H9 (cell line): ENCODE measurements around the gene OSBPL1A. TPM values are rescaled to one million over a fixed set of nuclear protein-coding genes. Genes with fewer than 3 reads are reported as not detected.

Experiments
- DNase-seq: peaks from one replicate; pipeline ENCODE4 v3.0.0-alpha.2; 2017
- H2AFZ ChIP-seq: one replicate; pipeline ENCODE4 v1.6.1; 2013; ENCODE audit warnings: mild to moderate bottlenecking, low read length, control low read depth, moderate library complexity
- H2AK5ac ChIP-seq: 2 replicates; pipeline ENCODE4 v1.6.1; 2013; ENCODE audit warnings: low read length, control low read depth, mixed read lengths; ENCODE audit not compliant: insufficient read length
- H2BK120ac ChIP-seq: one replicate; pipeline ENCODE4 v1.6.1; 2013; ENCODE audit warnings: low read depth, mild to moderate bottlenecking, low read length, control low read depth, inconsistent platforms; ENCODE audit not compliant: poor library complexity, severe bottlenecking
- H2BK12ac ChIP-seq: 2 replicates; pipeline ENCODE4 v1.6.1; 2013; ENCODE audit warnings: low read length, control low read depth, mixed read lengths, low read depth; ENCODE audit not compliant: insufficient read length
- H2BK15ac ChIP-seq: 2 replicates; pipeline ENCODE4 v1.6.1; 2013; ENCODE audit warnings: low read depth, low read length, control low read depth
- H2BK20ac ChIP-seq: one replicate; pipeline ENCODE4 v1.6.1; 2013; ENCODE audit warnings: low read depth, mild to moderate bottlenecking, low read length, control low read depth, inconsistent platforms; ENCODE audit not compliant: poor library complexity, severe bottlenecking
- H2BK5ac ChIP-seq: 2 replicates; pipeline ENCODE4 v1.6.1; 2013; ENCODE audit warnings: low read length, control low read depth, mixed read lengths; ENCODE audit not compliant: insufficient read length
- H3K14ac ChIP-seq: 2 replicates; pipeline ENCODE4 v1.6.1; 2013; ENCODE audit warnings: low read length, control low read depth; ENCODE audit not compliant: insufficient read depth
- H3K18ac ChIP-seq: 2 replicates; pipeline ENCODE4 v1.6.1; 2013; ENCODE audit warnings: low read depth, mild to moderate bottlenecking, mixed read lengths, low read length, control low read depth; ENCODE audit not compliant: insufficient read length
- H3K23ac ChIP-seq: 2 replicates; pipeline ENCODE4 v1.6.1; 2013; ENCODE audit warnings: low read length, control low read depth, mixed read lengths, low read depth; ENCODE audit not compliant: insufficient read length
- H3K23me2 ChIP-seq: 2 replicates; pipeline ENCODE4 v1.6.1; 2013; ENCODE audit warnings: low read depth, mild to moderate bottlenecking, mixed read lengths, low read length, control low read depth; ENCODE audit not compliant: insufficient read length, poor library complexity, severe bottlenecking
- H3K27ac ChIP-seq: 2 replicates; pipeline ENCODE4 v1.5.1; 2013; ENCODE audit warnings: low read length, control low read depth, mixed read lengths, low read depth; ENCODE audit not compliant: insufficient read length
- H3K27me3 ChIP-seq: 2 replicates; pipeline ENCODE4 v1.6.1; 2013; ENCODE audit warnings: low read length, control low read depth, inconsistent platforms; ENCODE audit not compliant: insufficient read depth
- H3K4ac ChIP-seq: 2 replicates; pipeline ENCODE4 v1.6.1; 2013; ENCODE audit warnings: low read depth, mild to moderate bottlenecking, control low read depth, inconsistent platforms, low read length, moderate library complexity
- H3K4me1 ChIP-seq: 2 replicates; pipeline ENCODE4 v1.6.1; 2013; ENCODE audit warnings: low read length, control low read depth, inconsistent platforms; ENCODE audit not compliant: insufficient read depth
- H3K4me2 ChIP-seq: 2 replicates; pipeline ENCODE4 v1.6.1; 2013; ENCODE audit warnings: low read length, control low read depth, mixed read lengths; ENCODE audit not compliant: insufficient read length, insufficient read depth
- H3K56ac ChIP-seq: 2 replicates; pipeline ENCODE4 v1.6.1; 2013; ENCODE audit warnings: low read depth, mild to moderate bottlenecking, mixed read lengths, low read length, control low read depth; ENCODE audit not compliant: insufficient read length
- H3K79me1 ChIP-seq: 2 replicates; pipeline ENCODE4 v1.6.1; 2013; ENCODE audit warnings: low read depth, mild to moderate bottlenecking, moderate library complexity, low read length, control low read depth, inconsistent platforms; ENCODE audit not compliant: insufficient read depth, poor library complexity, severe bottlenecking
- H3K79me2 ChIP-seq: 2 replicates; pipeline ENCODE4 v1.6.1; 2013; ENCODE audit warnings: low read length, control low read depth, inconsistent platforms; ENCODE audit not compliant: insufficient read depth
- H3K9ac ChIP-seq: 2 replicates; pipeline ENCODE4 v1.6.1; 2013; ENCODE audit warnings: low read length, control low read depth, mixed read lengths; ENCODE audit not compliant: insufficient read length; ENCODE audit errors: extremely low read depth
- H3K9me3 ChIP-seq: one replicate; pipeline ENCODE4 v1.6.1; 2013; ENCODE audit warnings: low read depth, low read length, inconsistent platforms; ENCODE audit not compliant: control insufficient read depth
- H3T11ph ChIP-seq: one replicate; pipeline ENCODE4 v1.6.1; 2013; ENCODE audit warnings: mild to moderate bottlenecking, low read length, control low read depth, inconsistent platforms
- H4K20me1 ChIP-seq: one replicate; pipeline ENCODE4 v1.6.1; 2013; ENCODE audit not compliant: control insufficient read depth, insufficient read length, insufficient read depth
- H4K5ac ChIP-seq: 2 replicates; pipeline ENCODE4 v1.6.1; 2013; ENCODE audit warnings: low read depth, mild to moderate bottlenecking, mixed read lengths, low read length, control low read depth; ENCODE audit not compliant: insufficient read length
- H4K8ac ChIP-seq: replicated peaks from 2 replicates; pipeline ENCODE4 v1.6.1; 2013; ENCODE audit warnings: low read length, control low read depth, mixed read lengths, low read depth; ENCODE audit not compliant: insufficient read length
- H4K91ac ChIP-seq: 2 replicates; pipeline ENCODE4 v1.6.1; 2013; ENCODE audit warnings: low read depth, mild to moderate bottlenecking, moderate library complexity, mixed read lengths, low read length, control low read depth; ENCODE audit not compliant: insufficient read length
- H3K27ac Mint-ChIP-seq, 3 experiments: 2 replicates in 2 of 3; 3 replicates in 1 of 3; pipeline ENCODE4 v1.8.0; 2020 to 2021; ENCODE audit warnings: mixed read lengths in 3 of 3, mild to moderate bottlenecking in 1 of 3, moderate library complexity in 1 of 3
- H3K27me3 Mint-ChIP-seq: 2 replicates; pipeline ENCODE4 v1.8.0; 2021; ENCODE audit warnings: low read depth, mild to moderate bottlenecking, moderate library complexity, mixed read lengths
- H3K36me3 Mint-ChIP-seq, 3 experiments: 2 replicates in 2 of 3; 3 replicates in 1 of 3; pipeline ENCODE4 v1.8.0; 2020 to 2021; ENCODE audit warnings: low read depth in 3 of 3, mixed read lengths in 3 of 3; ENCODE audit not compliant: insufficient read depth in 1 of 3
- H3K4me1 Mint-ChIP-seq, 2 experiments: 2 replicates each; pipeline ENCODE4 v1.8.0; 2020; ENCODE audit warnings: mixed read lengths in 2 of 2
- H3K4me3 Mint-ChIP-seq, 2 experiments: 2 replicates in 1 of 2; 3 replicates in 1 of 2; pipeline ENCODE4 v1.8.0; 2020 to 2021; ENCODE audit warnings: mild to moderate bottlenecking in 2 of 2, mixed read lengths in 2 of 2, moderate library complexity in 1 of 2
- H3K9me3 Mint-ChIP-seq, 2 experiments: 2 replicates in 1 of 2; 3 replicates in 1 of 2; pipeline ENCODE4 v1.8.0; 2020; ENCODE audit warnings: mild to moderate bottlenecking in 2 of 2, mixed read lengths in 2 of 2, moderate library complexity in 1 of 2
- WGBS: extraction: QIAGEN DNeasy Blood & Tissue Kit; methylation state at CpG from one replicate; pipeline ENCODE4 v1.1.7; 2013; ENCODE audit warnings: missing lambda C conversion rate, low lambda C conversion rate, mixed read lengths; ENCODE audit not compliant: insufficient read length; ENCODE audit errors: extremely low coverage; 5-methylcytosine and 5-hydroxymethylcytosine counted together
- total RNA-seq: library from RNA; stranded (reverse); gene quantifications from 2 replicates; pipeline ENCODE4 v1.2.1, GENCODE V29; 2021
- TF ChIP-seq, protein P1 (sequence below): fragments of 200-600 bp; sonication (generic); conservative IDR thresholded peaks from 3 replicates; pipeline ENCODE4 v1.8.0; 2021; ENCODE audit warnings: antibody characterized with exemption, mild to moderate bottlenecking

OSBPL1A gene
- total RNA-seq, 1 experiment from 2014 or later = 33.9 TPM

DNA sequence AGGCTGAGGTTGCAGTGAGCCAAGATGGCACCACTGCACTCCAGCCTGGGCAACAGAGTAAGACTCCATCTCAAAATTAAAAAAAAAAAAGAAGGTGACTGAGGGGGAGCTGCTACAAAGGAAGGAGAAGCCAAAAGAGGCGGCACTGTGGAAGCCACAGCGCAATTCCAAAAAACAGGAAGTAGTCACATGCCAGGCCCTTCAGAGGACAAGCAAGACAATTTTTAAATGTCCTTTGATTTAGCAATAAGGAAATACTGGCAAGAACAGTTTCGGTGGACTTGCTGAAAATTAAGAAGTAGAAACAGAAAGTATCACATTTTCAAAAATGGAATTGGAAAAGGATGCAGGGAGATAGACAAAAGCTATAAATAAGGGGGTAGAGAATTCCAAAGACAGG lies 122.8 kb downstream of the OSBPL1A start:
- no peak overlapping the region for H4K5ac ChIP-seq
- no peaks in the 10 kb centered on the region for H3K79me1 ChIP-seq
- H4K20me1 ChIP-seq = no peaks in the 10 kb centered on the region
- WGBS = no CpG with 5 or more reads among the region's 3 CpGs
- peaks cover 12% of the 10 kb centered on the region for H3K23me2 ChIP-seq
- no peak overlapping the region for H3K56ac ChIP-seq
- H3K23ac ChIP-seq = no peak overlapping the region
- DNase-seq = no peak
- no peak overlapping the region for H2BK5ac ChIP-seq
- H3K14ac ChIP-seq = no peak overlapping the region
- H2BK12ac ChIP-seq = no peak overlapping the region
- no peaks in the 10 kb centered on the region for H3K27me3 ChIP-seq
- H4K8ac ChIP-seq = no peak overlapping the region
- Mint-ChIP-seq H3K36me3 (no peaks in the 10 kb centered on the region), H3K27me3 (no peaks in the 10 kb centered on the region), H3K4me1 (peaks cover 12 to 13% of the 10 kb centered on the region in 2 experiments), H3K27ac (no peak overlapping the region), H3K4me3 (no peak overlapping the region), H3K9me3 (no peaks in the 10 kb centered on the region)
- no peak overlapping the region for H3T11ph ChIP-seq
- H3K4me2 ChIP-seq = no peak overlapping the region
- no peak overlapping the region for H3K4ac ChIP-seq
- H2AFZ ChIP-seq = no peak overlapping the region
- H3K27ac ChIP-seq = no peak overlapping the region
- no peak overlapping the region for H2AK5ac ChIP-seq
- H3K9ac ChIP-seq = no peak overlapping the region
- H3K4me1 ChIP-seq = peaks cover 2% of the 10 kb centered on the region; the same call in 1 of the 2 replicates
- no peak overlapping the region for H2BK15ac ChIP-seq
- H2BK120ac ChIP-seq = no peak overlapping the region
- no peaks in the 10 kb centered on the region for H3K79me2 ChIP-seq
- H3K9me3 ChIP-seq = no peaks in the 10 kb centered on the region
- no peak overlapping the region for H3K18ac ChIP-seq
- TF ChIP-seq, protein P1, sequence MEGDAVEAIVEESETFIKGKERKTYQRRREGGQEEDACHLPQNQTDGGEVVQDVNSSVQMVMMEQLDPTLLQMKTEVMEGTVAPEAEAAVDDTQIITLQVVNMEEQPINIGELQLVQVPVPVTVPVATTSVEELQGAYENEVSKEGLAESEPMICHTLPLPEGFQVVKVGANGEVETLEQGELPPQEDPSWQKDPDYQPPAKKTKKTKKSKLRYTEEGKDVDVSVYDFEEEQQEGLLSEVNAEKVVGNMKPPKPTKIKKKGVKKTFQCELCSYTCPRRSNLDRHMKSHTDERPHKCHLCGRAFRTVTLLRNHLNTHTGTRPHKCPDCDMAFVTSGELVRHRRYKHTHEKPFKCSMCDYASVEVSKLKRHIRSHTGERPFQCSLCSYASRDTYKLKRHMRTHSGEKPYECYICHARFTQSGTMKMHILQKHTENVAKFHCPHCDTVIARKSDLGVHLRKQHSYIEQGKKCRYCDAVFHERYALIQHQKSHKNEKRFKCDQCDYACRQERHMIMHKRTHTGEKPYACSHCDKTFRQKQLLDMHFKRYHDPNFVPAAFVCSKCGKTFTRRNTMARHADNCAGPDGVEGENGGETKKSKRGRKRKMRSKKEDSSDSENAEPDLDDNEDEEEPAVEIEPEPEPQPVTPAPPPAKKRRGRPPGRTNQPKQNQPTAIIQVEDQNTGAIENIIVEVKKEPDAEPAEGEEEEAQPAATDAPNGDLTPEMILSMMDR = no peak
- H4K91ac ChIP-seq = no peak overlapping the region
- H2BK20ac ChIP-seq = no peak overlapping the region
